PC-9 (cell line): ENCODE measurements around the gene TSSK2. TPM values are rescaled to one million over a fixed set of nuclear protein-coding genes. Genes with fewer than 3 reads are reported as not detected.
A peak's percentile ranks its signal among the peaks of the same experiment; 100 is the strongest.

ENCODE experiments used
- BruUV-seq: library from RNA; stranded (reverse); fragments of 400-500 nt; replicated peaks from 2 replicates; lab custom pipeline; 2021; lab: Mats Ljungman, UMichigan
- CTCF ChIA-PET: fragments of 300-600 bp; sonication (Branson Sonifier 250); formaldehyde crosslinking; loops from one replicate; lab custom pipeline; 2022; ENCODE audit warnings: antibody characterized with exemption; lab: Charles Lee
- POLR2A ChIA-PET: fragments of 300-600 bp; sonication (Branson Sonifier 250); formaldehyde crosslinking; loops from one replicate; lab custom pipeline; 2022; ENCODE audit warnings: antibody characterized with exemption; ENCODE audit not compliant: unreplicated experiment; lab: Charles Lee
- DNase-seq, 2 experiments: peaks; one replicate each; pipeline versions ENCODE4 v3.0.0 to v3.0.0-alpha.2; 2015 to 2022; ENCODE audit warnings: mixed read lengths in 1 of 2
- H2AFZ ChIP-seq: fragments of 200-600 bp; sonication (generic); 2 replicates; pipeline ENCODE4 v1.8.1; 2017; ENCODE audit warnings: antibody characterized with exemption
- H3F3A ChIP-seq: fragments of 200-600 bp; sonication (generic); 2 replicates; pipeline ENCODE4 v1.8.1; 2017; ENCODE audit warnings: antibody characterized with exemption, mild to moderate bottlenecking, low read depth; ENCODE audit not compliant: insufficient read depth
- H3K27ac ChIP-seq: fragments of 200-600 bp; sonication (generic); 2 replicates; pipeline ENCODE4 v1.6.1; 2016; ENCODE audit warnings: mixed run types
- H3K27me3 ChIP-seq: fragments of 200-600 bp; sonication (generic); 2 replicates; pipeline ENCODE4 v1.6.1; 2016; ENCODE audit warnings: low read depth, mixed run types; ENCODE audit not compliant: insufficient read depth
- H3K36me3 ChIP-seq: fragments of 200-600 bp; sonication (generic); 2 replicates; pipeline ENCODE4 v1.6.1; 2016; ENCODE audit warnings: low read depth, mixed run types
- H3K4me1 ChIP-seq: fragments of 200-600 bp; sonication (generic); replicated peaks from 2 replicates; pipeline ENCODE4 v1.6.1; 2016; ENCODE audit warnings: mixed run types; ENCODE audit not compliant: insufficient read depth
- H3K4me2 ChIP-seq: fragments of 200-600 bp; sonication (generic); 2 replicates; pipeline ENCODE4 v1.6.1; 2017; ENCODE audit warnings: mixed run types
- H3K4me3 ChIP-seq: fragments of 200-600 bp; sonication (generic); 2 replicates; pipeline ENCODE4 v1.6.1; 2016; ENCODE audit warnings: mixed run types
- H3K79me2 ChIP-seq: fragments of 200-600 bp; sonication (generic); 2 replicates; pipeline ENCODE4 v1.6.1; 2017; ENCODE audit warnings: low read depth, mixed run types
- H3K9me2 ChIP-seq: fragments of 200-600 bp; sonication (generic); 2 replicates; pipeline ENCODE4 v1.8.1; 2017; ENCODE audit warnings: mild to moderate bottlenecking; ENCODE audit not compliant: insufficient read depth
- H3K9me3 ChIP-seq: fragments of 200-600 bp; sonication (generic); 2 replicates; pipeline ENCODE4 v1.8.1; 2016; ENCODE audit warnings: low read depth; ENCODE audit not compliant: insufficient read depth
- H4K20me1 ChIP-seq: fragments of 200-600 bp; sonication (generic); 2 replicates; pipeline ENCODE4 v1.8.1; 2017; ENCODE audit not compliant: insufficient read depth
- EZH2 ChIP-seq: fragments of 200-600 bp; sonication (generic); IDR thresholded peaks from 2 replicates; pipeline ENCODE4 v1.8.0; 2017; ENCODE audit warnings: antibody characterized with exemption, low read depth
- intact Hi-C: fragments of 100-400 bp; cut with micrococcal nuclease; formaldehyde crosslinking; loops from one replicate; pipeline ENCODE4 v1.10.0; 2022; ENCODE audit not compliant: unreplicated experiment
- total RNA-seq: library from RNA; stranded (reverse); gene quantifications from 2 replicates; pipeline ENCODE4 v1.2.3, GENCODE V29; 2021
- TF ChIP-seq, protein P1 (sequence below): fragments of 200-600 bp; sonication (generic); conservative IDR thresholded peaks from 2 replicates; pipeline ENCODE4 v1.6.1; 2017; ENCODE audit warnings: mixed run types, antibody characterized with exemption, mild to moderate bottlenecking, moderate library complexity

The TSSK2 gene
- total RNA-seq, 1 experiment from 2014 or later = not detected

DNA sequence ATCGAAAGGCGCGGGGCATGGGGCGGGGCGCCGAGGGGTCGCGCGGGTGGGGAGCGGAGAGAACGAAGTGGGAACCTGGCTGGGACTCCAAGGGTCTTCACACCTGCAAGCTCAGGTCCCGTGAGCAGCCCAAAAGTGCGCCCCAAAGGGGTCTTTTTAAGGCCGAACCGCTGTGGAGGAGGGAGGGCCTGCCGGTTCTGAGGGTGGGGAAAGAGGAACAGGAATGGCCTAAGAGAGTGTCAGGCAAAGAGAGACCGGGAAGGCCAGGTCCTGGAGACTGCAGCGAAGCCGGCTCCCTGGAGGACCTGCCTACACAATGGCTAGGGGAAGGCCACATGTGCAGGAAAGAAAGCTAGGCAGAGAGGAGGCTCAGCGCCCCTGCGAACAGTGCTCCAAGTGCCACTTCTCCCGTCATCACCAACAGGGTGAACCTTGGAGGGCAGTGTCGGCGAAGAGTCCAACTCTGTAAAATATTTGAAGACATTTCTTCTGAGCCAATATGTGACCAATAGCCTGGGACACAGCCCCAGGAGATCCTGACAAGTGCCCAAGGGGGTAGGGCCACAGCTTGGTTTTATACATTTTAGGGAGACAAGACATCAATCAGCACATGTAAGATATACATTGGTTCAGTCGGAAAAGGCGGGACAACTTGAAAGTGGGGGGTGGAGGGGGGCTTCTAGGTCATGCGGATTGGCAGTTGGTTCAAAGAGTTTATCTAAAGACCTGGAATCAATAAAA is 8.2 kb upstream of the TSSK2 start:
- no peak for DNase-seq
- ChIA-PET POLR2A (no interaction called here), CTCF (no interaction called here)
- H3K27ac ChIP-seq = no peak overlapping the region
- H3K27me3 ChIP-seq = no peaks in the 10 kb centered on the region
- no peaks in the 10 kb centered on the region for H3K9me2 ChIP-seq
- intact Hi-C loops = no loop called here
- H3K4me3 ChIP-seq = peak overlapping the region; percentile 82; the same call in 1 of the 2 replicates
- no TSS peak for BruUV-seq
- H3F3A ChIP-seq = no peaks in the 10 kb centered on the region
- H3K79me2 ChIP-seq = peaks cover 37% of the 10 kb centered on the region
- peaks cover 15% of the 10 kb centered on the region for H3K4me1 ChIP-seq
- H3K9me3 ChIP-seq = no peaks in the 10 kb centered on the region
- TF ChIP-seq, protein P1, sequence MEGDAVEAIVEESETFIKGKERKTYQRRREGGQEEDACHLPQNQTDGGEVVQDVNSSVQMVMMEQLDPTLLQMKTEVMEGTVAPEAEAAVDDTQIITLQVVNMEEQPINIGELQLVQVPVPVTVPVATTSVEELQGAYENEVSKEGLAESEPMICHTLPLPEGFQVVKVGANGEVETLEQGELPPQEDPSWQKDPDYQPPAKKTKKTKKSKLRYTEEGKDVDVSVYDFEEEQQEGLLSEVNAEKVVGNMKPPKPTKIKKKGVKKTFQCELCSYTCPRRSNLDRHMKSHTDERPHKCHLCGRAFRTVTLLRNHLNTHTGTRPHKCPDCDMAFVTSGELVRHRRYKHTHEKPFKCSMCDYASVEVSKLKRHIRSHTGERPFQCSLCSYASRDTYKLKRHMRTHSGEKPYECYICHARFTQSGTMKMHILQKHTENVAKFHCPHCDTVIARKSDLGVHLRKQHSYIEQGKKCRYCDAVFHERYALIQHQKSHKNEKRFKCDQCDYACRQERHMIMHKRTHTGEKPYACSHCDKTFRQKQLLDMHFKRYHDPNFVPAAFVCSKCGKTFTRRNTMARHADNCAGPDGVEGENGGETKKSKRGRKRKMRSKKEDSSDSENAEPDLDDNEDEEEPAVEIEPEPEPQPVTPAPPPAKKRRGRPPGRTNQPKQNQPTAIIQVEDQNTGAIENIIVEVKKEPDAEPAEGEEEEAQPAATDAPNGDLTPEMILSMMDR = no peak
- TF ChIP-seq EZH2 = no peak
- peak overlapping the region; percentile 91 for H2AFZ ChIP-seq
- peak overlapping the region; percentile 82 for H3K4me2 ChIP-seq
- H3K36me3 ChIP-seq = no peaks in the 10 kb centered on the region
- peaks cover 17% of the 10 kb centered on the region for H4K20me1 ChIP-seq

- Histone ChIP-seq H3K9me2 (no peaks in the 10 kb centered on the region), H3K9me3 (no peaks in the 10 kb centered on the region), H4K20me1 (peaks cover 11% of the 10 kb centered on the region; the same call in 1 of the 2 replicates), H3K27ac (no peak overlapping the region), H3F3A (no peaks in the 10 kb centered on the region), H3K27me3 (no peaks in the 10 kb centered on the region), H3K4me2 (no peak overlapping the region), H3K79me2 (peaks cover 27% of the 10 kb centered on the region), H3K4me1 (peaks cover 15% of the 10 kb centered on the region), H3K4me3 (no peak overlapping the region), H3K36me3 (no peaks in the 10 kb centered on the region), H2AFZ (no peak overlapping the region)
- no peak for DNase-seq
- ChIA-PET CTCF (no interaction called here), POLR2A (no interaction called here)
- BruUV-seq = no TSS peak
- intact Hi-C loops = no loop called here
- TF ChIP-seq EZH2 = no peak
- TF ChIP-seq, protein P1 = no peak
These were observed 7.2 kb upstream of the TSSK2 start for GRCh38 chr22:19123936-19124335.

DNA sequence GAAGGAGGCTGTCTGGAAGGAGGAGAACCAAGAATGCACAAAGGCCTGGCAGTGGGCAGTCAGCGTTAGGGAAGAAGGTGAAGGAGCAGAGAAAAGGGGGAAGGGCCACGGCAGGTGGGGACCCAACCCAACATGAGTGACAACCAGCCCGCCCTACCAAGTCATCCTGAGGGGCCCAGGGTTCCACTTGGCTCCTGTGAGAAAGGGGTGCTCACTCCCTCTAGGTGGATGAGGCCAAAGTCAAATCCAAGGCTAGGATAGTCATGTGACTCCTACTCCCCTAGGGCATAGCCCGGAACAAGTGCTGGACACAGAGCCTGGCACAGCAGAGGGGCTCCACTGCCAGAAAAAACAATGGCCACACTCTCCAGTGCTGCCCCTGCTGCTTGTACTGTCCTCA is 6.7 kb upstream of the TSSK2 start:
- ChIA-PET POLR2A (no interaction called here), CTCF (no interaction called here)
- H3K36me3 ChIP-seq = no peaks in the 10 kb centered on the region
- intact Hi-C loops = no loop called here
- no peak for TF ChIP-seq EZH2
- TF ChIP-seq, protein P1 = no peak
- H3K4me2 ChIP-seq = no peak overlapping the region
- peaks cover 10% of the 10 kb centered on the region; the same call in 1 of the 2 replicates for H4K20me1 ChIP-seq
- H3K79me2 ChIP-seq = peaks cover 23% of the 10 kb centered on the region
- no peaks in the 10 kb centered on the region for H3K9me3 ChIP-seq
- no peak overlapping the region for H2AFZ ChIP-seq
- H3K4me1 ChIP-seq = peaks cover 15% of the 10 kb centered on the region
- no peaks in the 10 kb centered on the region for H3F3A ChIP-seq
- no peak for DNase-seq
- no TSS peak for BruUV-seq
- no peak overlapping the region for H3K27ac ChIP-seq
- H3K4me3 ChIP-seq = no peak overlapping the region
- H3K27me3 ChIP-seq = no peaks in the 10 kb centered on the region
- H3K9me2 ChIP-seq = no peaks in the 10 kb centered on the region
